Mucosa of rectum (tissue), 2 donors: ENCODE measurements around the gene RHOU.
A peak's percentile ranks its signal among the peaks of the same experiment; 100 is the strongest.
"Not testable (repeated sequence)": the region's sequence is repeated elsewhere in the genome, so short reads cannot be mapped to it uniquely, and the experiment has no call there.

Source experiments
- H3K27ac ChIP-seq, 2 donors: one replicate each; pipeline ENCODE4 v1.7.0; 2013; ENCODE audit warnings: inconsistent platforms in 2 of 2, low read depth in 2 of 2, low read length in 2 of 2
- H3K27me3 ChIP-seq, 2 donors: one replicate each; pipeline ENCODE4 v1.7.0; 2013; ENCODE audit warnings: low read length in 2 of 2; ENCODE audit not compliant: control insufficient read depth in 2 of 2, insufficient read depth in 2 of 2
- H3K36me3 ChIP-seq, 2 donors: one replicate each; pipeline ENCODE4 v1.7.0; 2013; ENCODE audit warnings: low read length in 2 of 2; ENCODE audit not compliant: control insufficient read depth in 2 of 2, insufficient read depth in 2 of 2
- H3K4me1 ChIP-seq, 2 donors: one replicate each; pipeline ENCODE4 v1.7.0; 2013; ENCODE audit warnings: low read length in 2 of 2, mild to moderate bottlenecking in 1 of 2; ENCODE audit not compliant: control insufficient read depth in 2 of 2, insufficient read depth in 2 of 2
- H3K4me3 ChIP-seq, 2 donors: one replicate each; pipeline ENCODE4 v1.7.0; 2013; ENCODE audit warnings: low read length in 2 of 2
- H3K9ac ChIP-seq, 2 donors: one replicate each; pipeline ENCODE4 v1.7.0; 2013; ENCODE audit warnings: low read length in 2 of 2, low read depth in 1 of 2, mild to moderate bottlenecking in 1 of 2
- H3K9me3 ChIP-seq, 2 donors: one replicate each; pipeline ENCODE4 v1.7.0; 2013; ENCODE audit warnings: low read length in 2 of 2; ENCODE audit not compliant: control insufficient read depth in 2 of 2
- donor health status: healthy.
- donor health status: Normal muscosa, but diverticular disease.

Gene RHOU

DNA sequence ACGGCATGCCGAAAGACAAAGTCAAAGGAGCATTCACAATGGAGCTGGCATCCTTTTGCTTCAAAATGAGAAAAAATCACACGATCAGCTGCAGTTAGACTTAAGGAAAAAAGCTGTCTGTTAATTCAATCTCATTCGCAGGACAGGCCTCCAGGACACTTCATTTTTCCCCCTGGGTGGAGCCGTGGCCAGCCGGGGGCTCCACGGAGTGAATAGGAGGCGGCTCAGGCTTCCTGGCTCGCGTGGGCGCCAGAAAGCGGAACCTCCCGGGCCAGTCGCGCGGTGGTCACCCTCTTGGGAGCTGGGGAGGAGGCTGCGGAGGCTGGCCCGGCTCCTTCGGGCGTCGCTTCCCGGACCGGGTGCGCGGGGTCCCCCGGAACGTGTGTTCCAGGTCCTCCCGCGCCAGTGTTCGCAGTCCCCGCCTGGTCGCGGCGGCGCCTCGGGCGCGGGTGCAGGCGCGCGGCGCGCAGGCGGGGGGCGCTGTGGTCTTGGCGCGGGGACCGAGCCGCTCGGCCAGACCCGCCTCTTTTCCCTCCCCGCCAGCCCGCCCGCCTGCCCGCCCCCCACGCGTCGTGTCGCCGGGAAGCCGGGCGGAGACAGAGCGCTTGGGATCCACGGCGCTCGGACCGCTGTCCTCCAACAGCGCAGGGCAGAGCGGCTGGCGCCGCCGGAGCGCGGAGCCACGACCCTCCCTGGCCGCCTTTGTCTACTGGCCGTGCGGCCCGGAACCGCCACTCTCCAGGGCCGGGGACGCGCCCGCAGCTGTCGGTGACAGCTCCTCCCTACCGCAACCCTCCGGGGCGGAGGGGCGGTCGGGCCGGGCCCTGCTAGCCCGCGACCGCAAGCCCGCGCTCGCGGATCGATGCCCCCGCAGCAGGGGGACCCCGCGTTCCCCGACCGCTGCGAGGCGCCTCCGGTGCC, at the start of gene RHOU:
Gene RHOU, plus strand, starts transcription at position 599 of the 921 bp plus-strand sequence. Its CDS starts 264 bp downstream, at position 863.
- peak within 1 kb of the TSS; percentile 79 to 85 for H3K4me3 ChIP-seq
- H3K9me3 ChIP-seq: no peaks in the 10 kb centered on the region
- H3K4me1 ChIP-seq: peaks cover 3 to 6% of the 10 kb centered on the region in 2 donors
- H3K27ac ChIP-seq: peak within 1 kb of the TSS; percentile 85 to 86
- H3K9ac ChIP-seq: peak within 1 kb of the TSS; percentile 72 to 90
- peaks cover 0 to 4% of the 10 kb centered on the region in 2 donors for H3K36me3 ChIP-seq
- H3K27me3 ChIP-seq: peaks cover 0 to 7% of the 10 kb centered on the region in 2 donors

DNA sequence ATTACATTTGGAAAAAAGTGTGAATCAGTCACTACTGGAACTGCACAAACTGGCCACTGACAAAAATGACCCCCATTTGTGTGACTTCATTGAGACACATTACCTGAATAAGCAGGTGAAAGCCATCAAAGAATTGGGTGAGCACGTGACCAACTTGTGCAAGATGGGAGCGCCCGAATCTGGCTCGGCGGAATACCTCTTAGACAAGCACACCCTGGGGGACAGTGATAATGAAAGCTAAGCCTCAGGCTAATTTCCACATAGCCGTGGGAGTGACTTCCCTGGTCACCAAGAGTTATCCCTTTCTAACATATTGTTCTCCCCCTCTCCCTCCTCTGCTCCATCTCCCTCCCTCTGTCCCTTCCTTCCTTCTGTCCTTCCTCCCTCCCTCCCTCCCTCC, 47.7 kb upstream of the RHOU start:
- no peaks in the 10 kb centered on the region for H3K9me3 ChIP-seq
- no peaks in the 10 kb centered on the region for H3K36me3 ChIP-seq
- no peak overlapping the region for H3K27ac ChIP-seq
- H3K4me3 ChIP-seq: no peak overlapping the region
- H3K27me3 ChIP-seq: no peaks in the 10 kb centered on the region
- no peak overlapping the region for H3K9ac ChIP-seq
- H3K4me1 ChIP-seq: no peaks in the 10 kb centered on the region

DNA sequence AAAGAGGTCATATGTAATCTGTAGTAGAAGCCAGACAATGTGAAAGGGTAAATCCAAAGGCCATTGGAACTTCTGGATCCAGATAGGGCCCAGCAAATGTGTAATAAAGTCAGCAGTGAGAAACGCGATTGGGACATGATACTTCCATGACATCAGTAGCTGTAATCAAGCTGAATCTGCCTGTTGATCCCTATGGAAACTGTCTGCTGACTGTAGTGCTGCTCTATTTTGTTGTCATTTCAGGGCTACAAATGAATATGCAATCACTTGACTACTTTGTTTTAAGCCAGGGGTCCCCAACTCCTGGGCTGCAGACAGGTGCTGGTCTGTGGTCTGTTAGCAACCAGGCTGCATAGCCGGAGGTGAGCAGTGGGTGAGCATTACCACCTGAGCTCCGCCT, 46.0 kb upstream of the RHOU start:
- Histone ChIP-seq H3K9ac (no peak overlapping the region), H3K36me3 (no peaks in the 10 kb centered on the region), H3K27ac (no peak overlapping the region), H3K9me3 (no peaks in the 10 kb centered on the region), H3K4me3 (no peak overlapping the region), H3K27me3 (no peaks in the 10 kb centered on the region), H3K4me1 (no peaks in the 10 kb centered on the region)

DNA sequence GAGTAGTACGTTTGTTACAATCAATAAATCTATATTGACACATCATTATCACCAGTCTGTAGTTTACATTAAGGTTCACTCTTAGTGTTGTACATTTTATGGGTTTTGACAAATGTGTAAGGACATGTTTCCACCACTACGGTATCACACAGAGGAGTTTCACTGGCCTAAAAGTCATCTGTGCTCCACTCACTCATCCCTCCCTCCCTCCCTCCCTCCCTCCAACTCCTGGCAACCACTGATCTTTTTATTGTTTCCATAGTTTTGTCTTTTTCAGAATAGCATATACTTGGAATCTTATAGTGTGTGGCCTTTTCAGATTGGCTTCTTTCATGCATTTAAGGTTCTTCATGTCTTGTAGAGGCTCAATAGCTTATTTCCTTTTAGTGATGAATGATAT, 44.1 kb upstream of the RHOU start:
- Histone ChIP-seq H3K27me3 (no peaks in the 10 kb centered on the region), H3K27ac (no peak overlapping the region), H3K9me3 (no peaks in the 10 kb centered on the region), H3K36me3 (no peaks in the 10 kb centered on the region), H3K9ac (no peak overlapping the region), H3K4me3 (no peak overlapping the region), H3K4me1 (no peaks in the 10 kb centered on the region)

DNA sequence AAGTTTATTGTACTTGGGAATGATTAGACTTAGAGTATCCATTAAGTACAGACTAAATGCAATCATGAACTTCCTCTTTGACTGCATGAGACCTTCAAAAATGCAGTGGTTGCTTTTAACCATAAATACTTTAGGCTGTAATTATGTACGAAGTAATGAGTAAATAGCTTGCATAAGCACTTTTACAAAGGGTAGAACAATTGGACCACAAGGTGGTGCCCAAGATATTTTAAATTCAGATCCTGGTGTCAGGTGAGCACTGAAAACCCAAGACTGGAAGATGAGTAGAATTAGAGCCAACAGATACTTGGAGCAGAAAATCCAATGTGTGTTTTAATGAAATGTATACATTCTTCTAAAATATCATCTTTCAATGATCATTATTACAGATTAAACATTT, 43.4 kb upstream of the RHOU start:
- H3K9ac ChIP-seq: no peak overlapping the region
- H3K4me3 ChIP-seq: no peak overlapping the region
- H3K27ac ChIP-seq: no peak overlapping the region
- no peaks in the 10 kb centered on the region for H3K4me1 ChIP-seq
- no peaks in the 10 kb centered on the region for H3K36me3 ChIP-seq
- no peaks in the 10 kb centered on the region for H3K9me3 ChIP-seq
- no peaks in the 10 kb centered on the region for H3K27me3 ChIP-seq

DNA sequence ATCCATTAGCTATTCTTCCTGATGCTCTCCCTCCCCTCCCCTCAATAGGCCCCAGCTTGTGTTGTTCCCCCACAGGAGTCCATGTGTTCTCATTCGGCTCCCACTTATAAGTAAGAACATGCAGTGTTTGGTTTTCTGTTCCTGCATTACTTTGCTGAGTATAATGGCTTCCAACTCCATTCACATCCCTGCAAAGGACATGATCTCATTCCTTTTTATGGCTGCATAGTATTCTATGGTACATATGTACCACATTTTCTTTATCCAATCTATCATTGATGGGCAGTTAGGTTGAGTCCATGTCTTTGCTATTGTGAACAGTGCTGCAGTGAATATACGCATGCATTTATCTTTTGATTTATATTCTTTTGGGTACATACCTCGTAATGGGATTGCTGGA, 40.8 kb upstream of the RHOU start:
- H3K4me3 ChIP-seq, H3K9ac ChIP-seq, H3K27me3 ChIP-seq, H3K27ac ChIP-seq, H3K4me1 ChIP-seq, H3K36me3 ChIP-seq, H3K9me3 ChIP-seq: not testable (repeated sequence)

DNA sequence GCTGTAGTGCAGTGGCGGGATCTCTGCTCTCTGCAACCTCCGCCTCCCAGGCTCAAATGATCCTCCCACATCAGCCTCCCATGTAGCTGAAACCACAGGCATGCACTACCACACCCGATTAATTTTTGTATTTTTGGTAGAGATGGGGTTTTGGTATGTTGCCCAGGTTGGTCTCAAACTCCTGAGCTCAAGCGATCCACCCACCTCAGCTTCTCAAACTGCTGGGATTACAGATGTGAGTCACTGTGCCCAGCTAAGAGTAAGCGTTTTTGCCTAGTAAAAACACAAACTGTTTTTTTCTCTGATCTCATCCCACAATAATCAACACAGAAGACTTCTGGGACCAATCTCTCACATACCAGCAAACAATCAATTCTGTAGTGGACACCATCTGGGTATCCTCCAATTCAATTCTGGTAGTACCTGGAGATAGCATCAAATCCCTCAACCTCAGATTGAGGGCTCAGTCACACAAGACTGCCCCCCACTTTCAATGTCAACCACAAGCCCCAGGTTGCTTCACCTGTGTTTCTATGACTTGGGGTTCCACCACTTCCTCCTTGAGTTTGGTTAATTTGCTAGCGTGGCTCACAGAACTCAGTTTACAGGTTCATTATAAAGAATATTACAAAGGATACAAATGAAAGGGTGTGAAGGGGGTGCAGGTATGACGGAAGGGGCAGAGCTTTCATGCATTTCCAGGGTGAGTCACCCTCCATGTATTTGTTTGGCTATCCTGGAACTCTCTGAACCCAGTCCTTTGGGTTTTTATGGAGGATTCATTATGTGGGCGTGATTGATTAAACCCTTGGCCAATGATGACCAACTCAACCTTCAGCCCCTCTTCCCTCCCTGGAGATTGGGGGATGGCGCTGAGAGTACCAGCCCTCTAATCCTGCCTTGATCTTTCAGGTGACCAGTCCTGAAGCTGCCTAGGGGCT, 40.0 kb upstream of the RHOU start:
- no peaks in the 10 kb centered on the region for H3K9me3 ChIP-seq
- H3K36me3 ChIP-seq: no peaks in the 10 kb centered on the region
- no peak overlapping the region for H3K4me3 ChIP-seq
- H3K27me3 ChIP-seq: no peaks in the 10 kb centered on the region
- H3K9ac ChIP-seq: no peak overlapping the region
- no peak overlapping the region for H3K27ac ChIP-seq
- no peaks in the 10 kb centered on the region for H3K4me1 ChIP-seq

DNA sequence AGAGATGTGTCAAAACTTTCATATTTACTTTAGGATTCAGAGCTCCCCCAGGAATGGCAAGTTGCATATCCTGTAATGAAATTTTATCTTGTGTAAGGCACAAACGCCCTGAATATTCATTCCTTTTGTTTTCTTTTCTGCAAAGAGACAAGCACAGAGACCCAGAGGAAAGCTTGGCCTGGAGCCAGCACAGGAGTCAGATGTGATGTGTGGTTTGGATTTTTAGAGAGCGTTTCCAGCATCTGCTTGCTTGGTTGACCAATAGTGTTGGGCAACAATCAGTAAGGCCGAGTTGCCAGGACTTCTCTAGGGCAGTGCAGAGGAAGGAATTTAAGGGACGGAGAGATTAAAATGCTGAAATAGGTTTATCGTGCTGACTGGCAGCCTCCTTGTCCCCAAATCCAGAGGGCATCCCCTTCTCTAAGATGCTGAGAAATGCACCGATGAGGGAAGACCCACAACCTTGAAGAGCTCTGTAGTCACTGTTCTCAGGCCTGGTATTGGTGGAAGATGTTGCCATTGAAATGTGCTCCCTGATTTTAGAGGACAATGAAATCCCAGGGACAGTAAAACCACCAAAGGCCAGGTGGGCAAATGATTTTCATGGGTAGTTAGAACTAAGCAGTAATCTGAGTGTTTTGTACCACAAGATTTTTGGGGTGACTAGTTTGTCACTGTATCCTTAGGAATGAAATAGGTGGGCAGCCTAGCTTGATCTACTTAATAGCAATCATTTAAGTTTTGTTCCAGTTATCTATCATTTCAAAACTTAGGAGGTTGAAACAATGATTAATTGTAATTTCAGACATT, 37.9 kb upstream of the RHOU start:
- Histone ChIP-seq H3K9ac (no peak overlapping the region), H3K27ac (no peak overlapping the region), H3K4me3 (no peak overlapping the region)

DNA sequence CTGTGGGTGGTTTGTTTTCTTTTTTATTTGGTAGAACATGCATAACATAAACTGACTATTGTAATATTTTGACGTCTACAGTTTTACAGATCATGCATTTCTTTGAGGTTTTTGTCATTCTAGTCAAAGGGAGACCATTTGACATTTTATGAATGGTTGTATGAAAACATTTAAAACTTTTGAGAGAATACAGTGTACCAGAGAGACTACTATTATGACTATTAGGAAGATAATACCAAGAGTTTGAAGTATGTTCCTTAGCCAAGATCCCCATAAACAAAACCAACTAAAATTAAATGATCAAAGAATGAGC, 37.3 kb upstream of the RHOU start:
- Histone ChIP-seq H3K4me3 (no peak overlapping the region), H3K9ac (no peak overlapping the region), H3K4me1 (no peaks in the 10 kb centered on the region), H3K36me3 (no peaks in the 10 kb centered on the region), H3K27ac (no peak overlapping the region), H3K9me3 (no peaks in the 10 kb centered on the region), H3K27me3 (no peaks in the 10 kb centered on the region)

More for the DNA sequence above, 37.9 kb upstream of the RHOU start:
- Histone ChIP-seq H3K4me1 (no peaks in the 10 kb centered on the region), H3K9me3 (no peaks in the 10 kb centered on the region), H3K36me3 (no peaks in the 10 kb centered on the region), H3K27me3 (no peaks in the 10 kb centered on the region)
